Duodenal mucosa (tissue), 2 donors: Measurements from ENCODE around the gene KCMF1.

ENCODE experiments used
- H3K27ac ChIP-seq: one replicate; pipeline ENCODE4 v1.7.0; 2013; ENCODE audit warnings: low read depth, low read length
- H3K27me3 ChIP-seq, 2 donors: one replicate each; pipeline ENCODE4 v1.7.0; 2013; ENCODE audit warnings: low read length in 2 of 2, control low read depth in 1 of 2; ENCODE audit not compliant: insufficient read depth in 2 of 2, control insufficient read depth in 1 of 2
- H3K36me3 ChIP-seq, 2 donors: one replicate each; pipeline ENCODE4 v1.7.0; 2013; ENCODE audit warnings: low read length in 2 of 2, control low read depth in 1 of 2; ENCODE audit not compliant: insufficient read depth in 2 of 2, control insufficient read depth in 1 of 2
- H3K4me1 ChIP-seq, 2 donors: one replicate each; pipeline ENCODE4 v1.7.0; 2013; ENCODE audit warnings: low read length in 2 of 2, control low read depth in 1 of 2; ENCODE audit not compliant: insufficient read depth in 2 of 2, control insufficient read depth in 1 of 2
- H3K4me3 ChIP-seq, 2 donors: one replicate each; pipeline ENCODE4 v1.7.0; 2013; ENCODE audit warnings: low read length in 2 of 2, low read depth in 1 of 2
- H3K9ac ChIP-seq, 2 donors: one replicate each; pipeline ENCODE4 v1.7.0; 2013; ENCODE audit warnings: low read length in 2 of 2, low read depth in 1 of 2
- H3K9me3 ChIP-seq, 2 donors: one replicate each; pipeline ENCODE4 v1.7.0; 2013; ENCODE audit warnings: low read length in 2 of 2, control low read depth in 1 of 2; ENCODE audit not compliant: control insufficient read depth in 1 of 2

Gene KCMF1

DNA sequence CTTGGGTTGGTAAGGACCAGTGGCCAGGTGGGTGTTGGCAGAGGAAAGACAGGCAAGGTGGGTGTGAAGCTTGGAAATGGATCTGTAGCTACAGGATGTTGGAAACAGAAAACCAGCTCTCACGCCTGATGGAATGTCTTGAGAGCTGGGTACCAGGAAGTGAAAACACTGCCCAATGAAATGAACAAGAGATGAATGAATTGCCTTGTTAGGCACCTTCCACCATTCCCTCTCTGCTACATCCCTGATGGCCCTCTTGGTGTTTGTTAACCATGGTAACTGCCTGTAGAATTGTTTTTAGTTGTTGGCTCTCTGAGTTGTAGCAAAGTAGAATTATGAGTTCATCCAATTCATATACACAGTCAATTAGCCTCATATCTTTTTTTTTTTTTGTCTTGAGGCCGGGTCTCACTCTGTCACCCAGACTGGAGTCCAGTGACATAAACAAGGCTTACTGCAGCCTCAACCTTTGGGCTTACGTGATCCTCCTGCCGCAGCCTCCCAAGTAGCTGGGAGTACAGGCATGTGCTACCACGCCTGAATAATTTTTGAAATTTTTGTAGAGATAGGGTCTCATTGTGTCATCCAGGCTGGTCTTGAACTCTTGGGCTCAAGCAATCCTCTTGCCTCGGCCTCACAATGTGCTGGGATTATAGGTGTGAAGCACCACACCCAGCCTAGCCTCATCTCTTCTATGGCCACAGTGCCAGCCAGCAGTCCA lies 9.5 kb downstream of the KCMF1 start:
- H3K27ac ChIP-seq = no peak overlapping the region
- H3K9me3 ChIP-seq = no peaks in the 10 kb centered on the region
- H3K9ac ChIP-seq = no peak overlapping the region
- H3K4me3 ChIP-seq = no peak overlapping the region
- H3K36me3 ChIP-seq = no peaks in the 10 kb centered on the region
- no peaks in the 10 kb centered on the region for H3K27me3 ChIP-seq
- H3K4me1 ChIP-seq = peaks cover 2 to 4% of the 10 kb centered on the region in 2 donors

DNA sequence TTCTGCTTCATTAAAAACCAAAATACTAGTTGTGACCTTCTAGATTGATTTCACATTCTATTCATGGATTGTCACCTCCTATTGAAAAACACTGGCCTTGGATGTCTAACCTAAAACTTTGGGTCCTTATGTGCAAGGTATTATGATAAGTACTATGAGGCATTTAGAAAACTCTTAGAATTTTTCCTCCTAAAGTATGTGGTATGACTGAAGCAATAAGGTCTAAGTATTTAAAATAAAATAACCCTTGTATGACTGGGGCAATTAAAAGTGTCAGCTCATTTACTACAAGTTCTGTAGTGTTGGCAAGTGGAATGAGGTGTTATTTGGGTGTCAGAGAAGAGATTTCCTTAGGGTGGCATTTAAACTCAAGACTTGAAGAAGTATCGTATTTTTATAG lies 15.1 kb downstream of the KCMF1 start:
- Histone ChIP-seq H3K4me3 (no peak overlapping the region), H3K9ac (no peak overlapping the region), H3K36me3 (no peaks in the 10 kb centered on the region), H3K27me3 (no peaks in the 10 kb centered on the region), H3K27ac (no peak overlapping the region), H3K4me1 (peaks cover 5 to 8% of the 10 kb centered on the region in 2 donors), H3K9me3 (no peaks in the 10 kb centered on the region)

DNA sequence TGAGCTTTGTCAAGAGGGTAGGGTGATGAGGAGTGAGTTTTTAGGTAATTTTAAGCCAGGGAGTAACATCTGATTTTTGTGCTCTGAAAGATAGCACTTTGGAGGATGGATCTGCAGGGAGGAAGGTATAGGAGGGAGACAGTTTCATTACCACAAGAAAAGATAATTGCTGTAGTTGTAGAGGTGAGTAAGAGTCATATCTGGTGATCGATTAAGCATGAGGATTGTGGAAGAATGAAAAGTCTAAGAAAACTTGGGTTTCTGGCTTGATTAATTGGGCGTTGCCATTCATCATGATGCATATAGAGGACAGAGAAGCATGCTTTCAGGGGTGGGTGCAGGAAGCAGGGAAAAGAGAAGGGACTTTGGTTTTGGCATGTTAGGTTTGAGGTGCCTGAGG lies 18.5 kb downstream of the KCMF1 start:
- Histone ChIP-seq H3K36me3 (no peaks in the 10 kb centered on the region), H3K27me3 (no peaks in the 10 kb centered on the region), H3K9ac (no peak overlapping the region), H3K4me3 (no peak overlapping the region), H3K9me3 (no peaks in the 10 kb centered on the region), H3K27ac (no peak overlapping the region), H3K4me1 (peaks cover 12 to 16% of the 10 kb centered on the region in 2 donors)

DNA sequence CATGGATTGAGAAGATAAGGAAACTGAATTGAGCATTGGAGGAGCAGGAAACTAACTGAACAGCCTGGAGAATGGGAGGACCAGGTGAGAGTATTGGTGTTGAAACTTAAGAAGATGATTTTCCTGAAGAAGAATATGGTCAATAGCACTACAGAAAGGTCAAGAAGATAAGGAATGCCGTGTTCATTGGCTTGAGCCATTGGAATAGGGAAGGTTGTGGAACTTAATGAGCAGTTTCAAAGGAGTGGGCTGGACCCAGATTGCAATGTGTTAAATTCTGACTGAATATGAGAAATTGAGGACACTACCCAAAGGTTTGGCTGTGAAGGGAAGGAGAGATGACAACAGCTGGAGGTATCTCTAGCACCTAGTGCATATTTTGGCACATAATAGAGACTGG lies 19.0 kb downstream of the KCMF1 start:
- Histone ChIP-seq H3K9me3 (no peaks in the 10 kb centered on the region), H3K9ac (no peak overlapping the region), H3K4me1 (peaks cover 12 to 16% of the 10 kb centered on the region in 2 donors), H3K4me3 (no peak overlapping the region), H3K36me3 (no peaks in the 10 kb centered on the region), H3K27me3 (no peaks in the 10 kb centered on the region), H3K27ac (no peak overlapping the region)

DNA sequence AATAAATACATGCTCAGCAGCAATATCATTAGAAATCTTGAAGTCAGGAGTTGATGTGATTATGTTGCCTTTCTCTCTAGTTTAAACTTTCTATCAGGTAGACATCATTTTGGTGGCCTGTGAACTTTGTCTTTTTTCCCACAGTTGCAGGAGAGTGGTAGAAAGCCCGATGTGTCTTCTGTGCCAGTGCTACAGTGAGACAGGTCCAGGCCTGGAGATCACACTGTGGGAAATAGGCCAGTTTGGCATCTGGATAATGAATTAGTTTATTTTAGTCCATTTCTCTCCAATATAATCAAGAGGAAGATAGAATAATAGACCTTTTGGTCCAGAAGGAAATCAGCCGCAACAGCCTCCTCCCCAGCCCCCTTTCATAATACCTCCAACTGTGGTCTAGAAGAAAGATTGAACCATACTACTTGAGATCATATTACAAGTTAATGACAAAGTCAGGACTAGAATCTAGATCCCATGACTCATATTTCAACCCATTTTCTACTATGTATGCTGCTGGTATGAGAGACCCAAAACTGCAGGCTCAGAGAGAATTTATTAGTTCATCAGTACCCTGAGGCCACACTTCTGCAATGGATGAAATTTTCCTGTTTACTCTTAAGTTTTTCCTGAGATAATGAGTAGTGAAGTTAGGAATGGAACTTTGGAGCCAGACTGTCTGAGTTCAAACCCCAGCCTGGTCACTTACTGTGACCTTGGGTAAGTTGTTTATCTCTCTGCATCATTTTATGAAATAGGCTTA lies 20.6 kb downstream of the KCMF1 start:
- Histone ChIP-seq H3K27ac (no peak overlapping the region), H3K36me3 (no peaks in the 10 kb centered on the region), H3K4me3 (no peak overlapping the region), H3K9ac (no peak overlapping the region), H3K27me3 (no peaks in the 10 kb centered on the region), H3K4me1 (peaks cover 12 to 16% of the 10 kb centered on the region in 2 donors), H3K9me3 (no peaks in the 10 kb centered on the region)

DNA sequence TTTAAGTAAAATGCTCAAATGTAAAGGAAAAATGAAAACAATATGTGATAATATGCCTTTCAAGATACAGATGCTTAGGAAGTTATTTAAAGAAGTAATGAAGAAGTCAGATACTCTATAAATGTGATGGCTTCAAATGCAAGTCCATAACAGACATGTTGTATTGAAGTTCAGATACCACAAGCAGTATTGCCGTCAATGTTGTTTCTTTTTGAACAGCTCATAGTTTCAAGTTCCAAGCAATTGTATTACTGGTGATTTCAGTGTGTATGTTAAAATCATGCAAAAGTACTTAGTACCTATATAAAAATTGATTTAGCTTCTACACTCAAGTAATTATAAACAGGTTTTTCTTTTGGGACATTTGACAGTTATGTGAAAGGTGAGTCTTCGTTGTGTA lies 24.9 kb downstream of the KCMF1 start:
- Histone ChIP-seq H3K4me1 (peaks cover 7 to 11% of the 10 kb centered on the region in 2 donors), H3K27me3 (no peaks in the 10 kb centered on the region), H3K9me3 (no peaks in the 10 kb centered on the region), H3K9ac (no peak overlapping the region), H3K27ac (no peak overlapping the region), H3K36me3 (no peaks in the 10 kb centered on the region), H3K4me3 (no peak overlapping the region)

DNA sequence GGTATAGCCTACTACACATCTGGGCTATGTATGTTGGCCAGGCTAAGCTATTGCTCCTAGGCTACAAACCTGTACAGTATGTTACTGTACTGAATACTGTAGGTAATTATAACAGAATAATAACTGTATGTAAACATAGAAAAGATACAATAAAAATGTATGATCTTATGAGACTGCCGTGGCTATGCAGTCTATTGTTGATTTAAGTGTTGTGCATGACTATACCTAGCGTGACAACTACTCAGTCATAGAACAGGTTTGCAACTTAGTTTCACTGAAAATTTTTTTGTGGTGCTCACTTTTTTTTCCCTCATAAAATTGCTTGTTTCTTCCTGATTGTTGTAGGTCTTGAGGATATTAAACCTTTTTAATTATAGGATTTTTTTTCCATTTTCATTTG lies 25.9 kb downstream of the KCMF1 start:
- no peak overlapping the region for H3K4me3 ChIP-seq
- no peaks in the 10 kb centered on the region for H3K4me1 ChIP-seq
- no peaks in the 10 kb centered on the region for H3K27me3 ChIP-seq
- no peaks in the 10 kb centered on the region for H3K36me3 ChIP-seq
- no peaks in the 10 kb centered on the region for H3K9me3 ChIP-seq
- H3K27ac ChIP-seq = no peak overlapping the region
- H3K9ac ChIP-seq = no peak overlapping the region

DNA sequence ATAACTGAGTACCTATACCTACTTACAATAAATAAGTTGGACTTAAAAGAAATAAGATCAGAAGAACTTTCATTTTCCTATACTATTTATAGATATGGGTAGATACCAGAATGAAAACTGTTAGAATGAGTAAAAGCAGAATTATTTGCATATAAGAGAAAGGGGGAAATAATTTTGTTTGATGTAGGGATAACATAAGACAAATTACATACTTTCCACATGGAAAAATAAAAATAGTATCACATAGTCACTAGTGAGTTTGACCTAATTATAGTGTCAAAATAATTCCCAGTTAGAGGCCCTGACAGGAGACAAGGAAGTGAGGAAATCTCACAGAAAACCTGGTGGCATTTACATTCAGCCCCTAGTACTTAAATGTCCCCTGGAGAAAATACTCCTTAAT lies 28.6 kb downstream of the KCMF1 start:
- no peaks in the 10 kb centered on the region for H3K27me3 ChIP-seq
- no peak overlapping the region for H3K27ac ChIP-seq
- no peaks in the 10 kb centered on the region for H3K36me3 ChIP-seq
- H3K9ac ChIP-seq = no peak overlapping the region
- H3K9me3 ChIP-seq = no peaks in the 10 kb centered on the region
- no peak overlapping the region for H3K4me3 ChIP-seq
- H3K4me1 ChIP-seq = no peaks in the 10 kb centered on the region

DNA sequence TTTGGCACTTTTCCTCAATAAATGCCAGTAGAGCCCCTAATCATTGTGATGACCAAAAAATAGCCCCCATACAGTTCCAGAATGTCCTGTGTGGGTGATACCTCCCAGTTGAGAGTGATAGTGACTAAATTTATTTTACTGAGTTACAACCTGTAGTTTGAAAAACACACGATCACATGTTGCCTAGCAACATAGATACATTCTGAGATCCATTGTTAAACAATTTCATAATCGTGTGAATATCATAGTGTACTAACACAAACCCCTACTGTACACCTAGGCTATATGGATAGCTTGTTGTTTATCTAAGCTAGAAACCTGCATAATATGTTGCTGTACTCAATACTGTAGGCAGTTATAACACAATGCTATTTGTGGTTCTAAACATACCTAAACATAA lies 30.6 kb downstream of the KCMF1 start:
- H3K27ac ChIP-seq = no peak overlapping the region
- H3K4me1 ChIP-seq = no peaks in the 10 kb centered on the region
- no peak overlapping the region for H3K4me3 ChIP-seq
- H3K27me3 ChIP-seq = no peaks in the 10 kb centered on the region
- no peaks in the 10 kb centered on the region for H3K36me3 ChIP-seq
- H3K9ac ChIP-seq = no peak overlapping the region
- H3K9me3 ChIP-seq = no peaks in the 10 kb centered on the region

DNA sequence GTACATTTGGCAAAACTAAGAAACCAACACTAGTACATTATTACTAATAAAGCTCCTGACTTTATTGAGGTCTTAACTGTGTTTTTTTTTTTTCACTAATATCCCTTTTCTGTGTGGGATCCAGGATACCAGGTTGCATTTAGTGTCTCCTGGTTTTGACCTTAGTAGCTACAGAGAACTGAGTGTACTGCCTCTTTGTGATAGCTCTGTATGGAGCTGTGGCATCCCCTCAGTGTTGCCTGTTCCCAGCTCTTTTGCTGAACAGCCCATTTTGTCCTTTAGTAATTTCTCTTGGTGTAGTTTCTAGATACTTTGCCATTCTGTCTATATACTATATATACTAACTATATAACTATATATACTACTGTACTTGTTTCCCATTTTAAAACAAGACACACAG lies 31.6 kb downstream of the KCMF1 start:
- no peak overlapping the region for H3K9ac ChIP-seq
- H3K36me3 ChIP-seq = peaks cover 2 to 3% of the 10 kb centered on the region in 2 donors
- no peak overlapping the region for H3K27ac ChIP-seq
- no peaks in the 10 kb centered on the region for H3K27me3 ChIP-seq
- no peaks in the 10 kb centered on the region for H3K4me1 ChIP-seq
- no peaks in the 10 kb centered on the region for H3K9me3 ChIP-seq
- H3K4me3 ChIP-seq = no peak overlapping the region
